ENCODE data around the gene ARHGAP31.
"Not testable (repeated sequence)": the region's sequence is repeated elsewhere in the genome, so short reads cannot be mapped to it uniquely, and the experiment has no call there.

Gene ARHGAP31

DNA sequence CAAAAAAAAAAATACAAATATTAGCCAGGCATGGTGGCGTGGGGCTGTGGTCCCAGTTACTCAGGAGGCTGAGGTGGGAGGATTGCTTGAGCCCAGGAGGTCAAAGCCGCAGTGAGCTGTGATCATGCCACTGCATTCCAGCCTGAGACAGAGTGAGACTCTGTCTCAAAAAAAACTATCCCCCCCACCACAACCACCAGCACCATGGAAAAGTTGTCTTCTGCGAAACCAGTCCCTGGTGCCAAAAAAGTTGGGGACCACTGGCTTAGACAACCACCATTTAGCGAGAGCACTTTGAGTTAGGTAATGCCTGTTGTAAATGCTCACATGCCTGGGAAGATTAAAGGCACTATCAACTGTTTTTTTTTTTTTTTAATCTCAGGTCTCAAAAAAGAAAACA lies 15.4 kb downstream of the ARHGAP31 start:
- no peak overlapping the region for H3K4me3 ChIP-seq (ENCODE audit: low read length)

DNA sequence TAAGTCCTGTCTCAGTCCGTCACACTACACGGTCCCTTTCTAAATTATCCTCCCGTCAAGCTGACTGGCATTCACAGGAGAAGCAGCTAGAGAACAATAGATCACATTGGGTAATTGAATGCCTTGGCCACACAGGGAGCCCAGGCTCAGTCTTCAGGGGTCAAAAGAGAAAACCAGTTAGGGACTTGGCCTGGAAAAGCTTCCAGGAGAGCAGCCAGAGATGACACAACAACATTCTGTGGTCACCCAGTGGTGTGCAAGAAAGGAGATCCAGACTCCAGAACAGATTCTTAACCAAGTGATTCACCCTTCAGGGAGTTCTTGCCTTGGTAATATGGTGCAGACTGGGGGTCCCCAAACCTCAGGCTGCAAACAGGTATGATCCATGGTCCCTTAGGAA lies 15.9 kb downstream of the ARHGAP31 start:
- Histone ChIP-seq H3K4me1 (ENCODE audit: control insufficient read depth, insufficient read depth, low read length) (peaks cover 30% of the 10 kb centered on the region), H3K9me3 (ENCODE audit: control insufficient read depth, low read length) (no peaks in the 10 kb centered on the region), H3K27me3 (replicated peaks; ENCODE audit: control insufficient read depth, insufficient read depth, low read length) (no peaks in the 10 kb centered on the region), H3K4me3 (ENCODE audit: low read length) (no peak overlapping the region), H3K9ac (ENCODE audit: low read length) (no peak overlapping the region), H3K36me3 (ENCODE audit: control insufficient read depth, insufficient read depth, low read length, severe bottlenecking) (peaks cover 5% of the 10 kb centered on the region)
- DNase-seq (ENCODE audit: low read depth) = peak; percentile 86

More for the DNA sequence above, 15.4 kb downstream of the ARHGAP31 start:
- no peak for DNase-seq (ENCODE audit: low read depth)
- no peak overlapping the region for H3K9ac ChIP-seq (ENCODE audit: low read length)
- H3K27me3 ChIP-seq (replicated peaks; ENCODE audit: control insufficient read depth, insufficient read depth, low read length) = no peaks in the 10 kb centered on the region
- H3K36me3 ChIP-seq (ENCODE audit: control insufficient read depth, insufficient read depth, low read length, severe bottlenecking) = peaks cover 5% of the 10 kb centered on the region
- no peaks in the 10 kb centered on the region for H3K9me3 ChIP-seq (ENCODE audit: control insufficient read depth, low read length)
- H3K4me1 ChIP-seq (ENCODE audit: control insufficient read depth, insufficient read depth, low read length) = peaks cover 33% of the 10 kb centered on the region

DNA sequence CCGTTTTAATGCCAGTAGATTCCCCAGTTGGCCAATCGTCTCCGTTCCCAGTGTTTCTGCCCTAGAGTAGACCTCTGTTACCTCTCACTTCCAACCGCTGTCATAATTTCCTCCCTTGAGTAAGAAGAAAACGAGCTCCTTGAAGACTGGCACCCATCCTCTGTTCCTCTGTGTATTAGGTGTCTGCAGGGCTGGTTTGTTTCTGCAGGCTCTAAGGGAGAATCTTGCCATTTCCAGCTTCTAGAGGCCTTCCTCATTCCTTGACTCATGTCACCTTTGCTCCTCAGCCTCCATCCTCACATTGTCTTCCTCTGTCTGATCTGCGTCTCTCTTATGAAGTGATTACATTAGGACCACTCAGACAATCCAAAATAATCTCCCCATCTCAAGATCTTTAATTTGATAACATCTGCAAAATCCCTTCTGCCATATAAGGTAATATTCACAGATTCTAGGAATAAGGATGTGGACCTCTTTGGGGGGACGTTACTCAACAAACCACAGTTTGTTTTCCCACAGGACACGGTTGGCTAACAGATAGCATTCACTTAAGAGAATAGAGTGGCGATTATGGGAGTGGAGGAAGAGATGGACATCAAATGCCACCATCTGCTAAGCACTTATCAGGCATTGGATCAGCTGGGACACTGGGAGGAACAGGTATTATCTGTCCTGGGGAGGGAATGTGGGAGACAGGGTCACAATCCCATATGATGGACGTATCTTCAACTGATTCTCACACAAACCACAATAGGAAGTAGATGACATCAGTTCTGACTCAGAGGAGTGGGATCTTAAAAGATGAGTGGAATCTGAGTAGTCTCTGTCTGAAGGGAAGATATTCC lies 17.1 kb downstream of the ARHGAP31 start:
- peak; percentile 37 for DNase-seq (ENCODE audit: low read depth)
- Histone ChIP-seq H3K4me3 (ENCODE audit: low read length) (no peak overlapping the region), H3K36me3 (ENCODE audit: control insufficient read depth, insufficient read depth, low read length, severe bottlenecking) (peaks cover 5% of the 10 kb centered on the region), H3K9me3 (ENCODE audit: control insufficient read depth, low read length) (no peaks in the 10 kb centered on the region), H3K9ac (ENCODE audit: low read length) (no peak overlapping the region), H3K27me3 (replicated peaks; ENCODE audit: control insufficient read depth, insufficient read depth, low read length) (no peaks in the 10 kb centered on the region), H3K4me1 (ENCODE audit: control insufficient read depth, insufficient read depth, low read length) (peaks cover 34% of the 10 kb centered on the region)

DNA sequence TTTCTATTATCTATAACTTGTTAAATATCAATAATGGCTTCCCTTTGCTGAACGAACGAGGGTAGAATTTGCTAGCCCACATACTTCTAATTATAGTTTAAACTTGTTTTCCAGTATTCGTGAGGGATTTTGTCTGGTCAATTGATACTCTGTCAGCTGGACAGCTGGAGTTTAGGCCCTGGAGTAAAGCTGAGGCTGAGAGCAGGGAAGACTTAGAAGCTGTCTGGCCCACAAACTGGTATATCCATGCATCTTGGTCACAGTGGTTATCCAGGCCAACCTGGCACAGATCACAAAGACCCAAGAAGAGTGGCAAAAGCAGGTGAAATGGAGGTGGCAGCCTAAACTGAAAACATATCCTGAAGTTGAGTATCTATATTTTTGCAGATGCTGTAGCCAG lies 19.3 kb downstream of the ARHGAP31 start:
- Histone ChIP-seq H3K9me3 (ENCODE audit: control insufficient read depth, low read length) (no peaks in the 10 kb centered on the region), H3K4me3 (ENCODE audit: low read length) (no peak overlapping the region), H3K36me3 (ENCODE audit: control insufficient read depth, insufficient read depth, low read length, severe bottlenecking) (peaks cover 5% of the 10 kb centered on the region), H3K4me1 (ENCODE audit: control insufficient read depth, insufficient read depth, low read length) (peaks cover 34% of the 10 kb centered on the region), H3K9ac (ENCODE audit: low read length) (no peak overlapping the region), H3K27me3 (replicated peaks; ENCODE audit: control insufficient read depth, insufficient read depth, low read length) (no peaks in the 10 kb centered on the region)
- DNase-seq (ENCODE audit: low read depth) = no peak

- Histone ChIP-seq H3K27me3 (replicated peaks; ENCODE audit: control insufficient read depth, insufficient read depth, low read length) (no peaks in the 10 kb centered on the region), H3K36me3 (ENCODE audit: control insufficient read depth, insufficient read depth, low read length, severe bottlenecking) (peaks cover 5% of the 10 kb centered on the region), H3K9me3 (ENCODE audit: control insufficient read depth, low read length) (no peaks in the 10 kb centered on the region), H3K4me1 (ENCODE audit: control insufficient read depth, insufficient read depth, low read length) (peaks cover 26% of the 10 kb centered on the region), H3K9ac (ENCODE audit: low read length) (no peak overlapping the region), H3K4me3 (ENCODE audit: low read length) (no peak overlapping the region)
- DNase-seq (ENCODE audit: low read depth) = no peak
These were observed 20.6 kb downstream of the ARHGAP31 start for GRCh38 chr3:119314821-119315220.

GRCh38 chr3:119315600-119316312 lies 21.6 kb downstream of the ARHGAP31 start:
- peaks cover 5% of the 10 kb centered on the region for H3K36me3 ChIP-seq (ENCODE audit: control insufficient read depth, insufficient read depth, low read length, severe bottlenecking)
- H3K27me3 ChIP-seq (replicated peaks; ENCODE audit: control insufficient read depth, insufficient read depth, low read length) = no peaks in the 10 kb centered on the region
- peak; percentile 58 for DNase-seq (ENCODE audit: low read depth)
- H3K4me1 ChIP-seq (ENCODE audit: control insufficient read depth, insufficient read depth, low read length) = peaks cover 19% of the 10 kb centered on the region
- H3K9me3 ChIP-seq (ENCODE audit: control insufficient read depth, low read length) = no peaks in the 10 kb centered on the region
- no peak overlapping the region for H3K9ac ChIP-seq (ENCODE audit: low read length)
- H3K4me3 ChIP-seq (ENCODE audit: low read length) = no peak overlapping the region

DNA sequence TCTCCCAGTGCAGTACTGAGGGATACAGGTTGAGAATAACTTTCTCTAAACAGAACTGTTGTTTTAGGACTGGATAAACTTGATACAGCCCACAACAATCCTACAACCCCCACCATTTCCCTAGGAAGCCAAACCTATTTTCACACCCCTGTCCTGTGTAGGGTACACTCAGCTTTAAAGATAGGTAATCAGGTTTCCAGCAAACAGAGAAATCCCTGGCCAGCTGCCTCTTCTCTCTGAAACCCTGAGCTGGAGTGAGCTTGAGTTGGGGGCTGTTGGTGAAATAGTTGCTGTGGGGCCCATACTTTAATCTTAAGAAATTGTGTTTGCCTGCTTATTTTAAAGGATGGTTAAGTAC lies 22.1 kb downstream of the ARHGAP31 start:
- H3K27me3 ChIP-seq (replicated peaks; ENCODE audit: control insufficient read depth, insufficient read depth, low read length) = no peaks in the 10 kb centered on the region
- peaks cover 13% of the 10 kb centered on the region for H3K4me1 ChIP-seq (ENCODE audit: control insufficient read depth, insufficient read depth, low read length)
- H3K9ac ChIP-seq (ENCODE audit: low read length) = no peak overlapping the region
- no peaks in the 10 kb centered on the region for H3K9me3 ChIP-seq (ENCODE audit: control insufficient read depth, low read length)
- H3K36me3 ChIP-seq (ENCODE audit: control insufficient read depth, insufficient read depth, low read length, severe bottlenecking) = peaks cover 5% of the 10 kb centered on the region
- H3K4me3 ChIP-seq (ENCODE audit: low read length) = no peak overlapping the region
- no peak for DNase-seq (ENCODE audit: low read depth)

DNA sequence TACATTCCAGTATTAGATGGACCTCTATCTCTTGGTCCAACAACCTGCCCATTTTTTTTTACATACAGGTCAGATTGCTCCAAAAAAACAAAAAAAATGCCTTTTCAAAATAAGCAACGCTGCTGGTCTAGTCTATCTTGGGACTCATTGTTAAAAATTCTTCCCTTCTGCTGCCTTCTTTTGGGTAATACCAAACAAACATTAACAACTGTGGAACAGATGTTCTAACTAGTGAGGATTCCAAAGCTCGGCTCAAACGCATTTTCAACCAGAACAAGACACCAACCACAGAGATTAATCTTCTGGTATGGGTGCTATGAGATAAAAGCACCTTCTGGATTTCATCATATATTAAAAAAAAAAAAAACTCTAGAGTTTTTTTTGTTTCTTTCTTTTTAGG lies 24.7 kb downstream of the ARHGAP31 start:
- peak; percentile 79 for DNase-seq (ENCODE audit: low read depth)
- H3K9me3 ChIP-seq (ENCODE audit: control insufficient read depth, low read length) = no peaks in the 10 kb centered on the region

GRCh38 chr3:119319311-119319710 lies 25.1 kb downstream of the ARHGAP31 start:
- H3K9me3 ChIP-seq (ENCODE audit: control insufficient read depth, low read length) = no peaks in the 10 kb centered on the region
- H3K4me1 ChIP-seq (ENCODE audit: control insufficient read depth, insufficient read depth, low read length) = peaks cover 17% of the 10 kb centered on the region
- no peaks in the 10 kb centered on the region for H3K27me3 ChIP-seq (replicated peaks; ENCODE audit: control insufficient read depth, insufficient read depth, low read length)
- no peaks in the 10 kb centered on the region for H3K36me3 ChIP-seq (ENCODE audit: control insufficient read depth, insufficient read depth, low read length, severe bottlenecking)
- H3K4me3 ChIP-seq (ENCODE audit: low read length) = no peak overlapping the region
- no peak for DNase-seq (ENCODE audit: low read depth)
- no peak overlapping the region for H3K9ac ChIP-seq (ENCODE audit: low read length)

More for the DNA sequence above, 24.7 kb downstream of the ARHGAP31 start:
- Histone ChIP-seq H3K4me1 (ENCODE audit: control insufficient read depth, insufficient read depth, low read length) (peaks cover 17% of the 10 kb centered on the region), H3K27me3 (replicated peaks; ENCODE audit: control insufficient read depth, insufficient read depth, low read length) (no peaks in the 10 kb centered on the region), H3K9ac (ENCODE audit: low read length) (no peak overlapping the region), H3K36me3 (ENCODE audit: control insufficient read depth, insufficient read depth, low read length, severe bottlenecking) (peaks cover 2% of the 10 kb centered on the region), H3K4me3 (ENCODE audit: low read length) (no peak overlapping the region)

- H3K36me3 ChIP-seq (ENCODE audit: control insufficient read depth, insufficient read depth, low read length, severe bottlenecking); H3K9ac ChIP-seq (ENCODE audit: low read length); DNase-seq (ENCODE audit: low read depth): not testable (repeated sequence)
These were observed 26.6 kb downstream of the ARHGAP31 start for GRCh38 chr3:119320785-119321184.

DNA sequence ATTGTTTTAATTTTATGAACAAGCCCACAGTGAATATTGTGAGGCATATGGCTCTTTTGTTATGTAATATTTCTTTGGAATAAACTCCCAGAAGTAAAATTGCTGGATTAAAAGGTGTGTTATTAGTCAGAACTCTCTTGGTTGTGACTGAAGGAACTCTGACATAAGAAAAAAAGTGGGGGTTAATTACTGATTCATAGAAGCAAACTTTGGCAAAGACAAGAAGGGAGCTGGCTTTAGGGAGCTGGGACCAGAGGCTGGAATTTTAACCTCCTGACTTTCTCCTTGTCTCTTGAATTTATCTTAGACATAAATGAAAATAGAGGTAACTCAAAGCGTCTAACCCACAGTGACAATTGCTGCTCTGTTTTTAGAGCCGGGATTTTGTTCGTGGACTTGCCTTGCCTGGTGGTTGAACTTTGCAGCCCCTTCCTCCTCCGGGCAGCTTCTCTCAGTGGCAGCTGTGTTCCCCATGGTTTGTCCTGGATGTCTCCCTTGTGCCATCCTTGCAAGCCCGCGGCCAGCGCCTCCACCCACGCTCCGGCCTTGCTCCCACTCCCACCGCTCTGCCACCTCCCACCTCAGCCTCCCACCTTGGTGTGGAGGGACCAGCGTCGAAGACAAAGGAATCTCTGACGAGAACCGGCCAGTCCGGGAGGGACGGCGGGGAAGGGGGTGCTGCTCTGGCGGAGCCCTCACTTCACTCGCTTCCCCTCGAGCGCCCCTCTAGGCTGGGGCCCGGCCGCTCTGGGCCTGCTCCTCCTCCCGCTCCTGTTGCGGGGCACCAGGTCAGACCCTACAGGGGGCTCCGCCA lies 28.0 kb downstream of the ARHGAP31 start:
- peak overlapping the region; percentile 81 for H3K9ac ChIP-seq (ENCODE audit: low read length)
- H3K4me1 ChIP-seq (ENCODE audit: control insufficient read depth, insufficient read depth, low read length) = peaks cover 9% of the 10 kb centered on the region
- DNase-seq (ENCODE audit: low read depth) = peak; percentile 66

More at GRCh38 chr3:119320785-119321184, 26.6 kb downstream of the ARHGAP31 start:
- peaks cover 11% of the 10 kb centered on the region for H3K4me1 ChIP-seq (ENCODE audit: control insufficient read depth, insufficient read depth, low read length)
- not testable (repeated sequence) for H3K4me3 ChIP-seq (ENCODE audit: low read length); H3K27me3 ChIP-seq (replicated peaks; ENCODE audit: control insufficient read depth, insufficient read depth, low read length); H3K9me3 ChIP-seq (ENCODE audit: control insufficient read depth, low read length)

More for the DNA sequence above, 28.0 kb downstream of the ARHGAP31 start:
- H3K27me3 ChIP-seq (replicated peaks; ENCODE audit: control insufficient read depth, insufficient read depth, low read length) = no peaks in the 10 kb centered on the region
- no peaks in the 10 kb centered on the region for H3K36me3 ChIP-seq (ENCODE audit: control insufficient read depth, insufficient read depth, low read length, severe bottlenecking)
- peak overlapping the region; percentile 80 for H3K4me3 ChIP-seq (ENCODE audit: low read length)
- H3K9me3 ChIP-seq (ENCODE audit: control insufficient read depth, low read length) = no peaks in the 10 kb centered on the region

All from adipocyte (in vitro differentiated cells).